ENCODE data around the gene TRUB1. TPM values are rescaled to one million over a fixed set of nuclear protein-coding genes. Genes with fewer than 3 reads are reported as not detected.

The TRUB1 gene
- total RNA-seq, 1 donor from 2014 or later, result 26.6 TPM

- DNase-seq (ENCODE audit: low read depth) (no peak), FAIRE-seq (no peak)
- no peak for TF ChIP-seq CTCF (IDR thresholded peaks at IDR 0.05; ENCODE audit: insufficient read depth, low read length, severe bottlenecking)
- H3K4me3 ChIP-seq (ENCODE audit: low read depth, low read length), result no peak overlapping the region
- H3K36me3 ChIP-seq (ENCODE audit: control insufficient read depth, insufficient read depth, low read length), result peaks cover 1% of the 10 kb centered on the region
- no peaks in the 10 kb centered on the region for H3K27me3 ChIP-seq (ENCODE audit: control insufficient read depth, insufficient read depth, low read length)
Measured at GRCh38 chr10:114973306-114973705, 35.3 kb downstream of the TRUB1 start.

- FAIRE-seq (no peak), DNase-seq (ENCODE audit: low read depth) (no peak)
- H3K36me3 ChIP-seq (ENCODE audit: control insufficient read depth, insufficient read depth, low read length), result peaks cover 1% of the 10 kb centered on the region
Measured at GRCh38 chr10:114973997-114974396, 36.0 kb downstream of the TRUB1 start.

GRCh38 chr10:114974625-114975024, 36.6 kb downstream of the TRUB1 start:
- Histone ChIP-seq H3K36me3 (ENCODE audit: control insufficient read depth, insufficient read depth, low read length) (peaks cover 1% of the 10 kb centered on the region), H3K27me3 (ENCODE audit: control insufficient read depth, insufficient read depth, low read length) (no peaks in the 10 kb centered on the region), H3K4me3 (ENCODE audit: low read depth, low read length) (no peak overlapping the region)
- no peak for TF ChIP-seq CTCF (IDR thresholded peaks at IDR 0.05; ENCODE audit: insufficient read depth, low read length, severe bottlenecking)
- DNase-seq (ENCODE audit: low read depth) (no peak), FAIRE-seq (no peak)

More at GRCh38 chr10:114973997-114974396, 36.0 kb downstream of the TRUB1 start:
- Histone ChIP-seq H3K4me3 (ENCODE audit: low read depth, low read length) (no peak overlapping the region), H3K27me3 (ENCODE audit: control insufficient read depth, insufficient read depth, low read length) (no peaks in the 10 kb centered on the region)
- no peak for TF ChIP-seq CTCF (IDR thresholded peaks at IDR 0.05; ENCODE audit: insufficient read depth, low read length, severe bottlenecking)

- Histone ChIP-seq H3K4me3 (ENCODE audit: low read depth, low read length) (no peak overlapping the region), H3K27me3 (ENCODE audit: control insufficient read depth, insufficient read depth, low read length) (no peaks in the 10 kb centered on the region), H3K36me3 (ENCODE audit: control insufficient read depth, insufficient read depth, low read length) (peaks cover 1% of the 10 kb centered on the region)
- no peak for FAIRE-seq
- no peak for TF ChIP-seq CTCF (IDR thresholded peaks at IDR 0.05; ENCODE audit: insufficient read depth, low read length, severe bottlenecking)
- DNase-seq (ENCODE audit: low read depth), result no peak
Measured at GRCh38 chr10:114975091-114975490, 37.1 kb downstream of the TRUB1 start.

- TF ChIP-seq CTCF (IDR thresholded peaks at IDR 0.05; ENCODE audit: insufficient read depth, low read length, severe bottlenecking), result no peak
- no peaks in the 10 kb centered on the region for H3K27me3 ChIP-seq (ENCODE audit: control insufficient read depth, insufficient read depth, low read length)
- FAIRE-seq, result no peak
- peaks cover 2% of the 10 kb centered on the region for H3K36me3 ChIP-seq (ENCODE audit: control insufficient read depth, insufficient read depth, low read length)
- H3K4me3 ChIP-seq (ENCODE audit: low read depth, low read length), result no peak overlapping the region
- DNase-seq (ENCODE audit: low read depth), result no peak
Measured at GRCh38 chr10:114982989-114983388, 45.0 kb downstream of the TRUB1 start.

- FAIRE-seq (no peak), DNase-seq (ENCODE audit: low read depth) (no peak)
- TF ChIP-seq CTCF (IDR thresholded peaks at IDR 0.05; ENCODE audit: insufficient read depth, low read length, severe bottlenecking), result no peak
- no peaks in the 10 kb centered on the region for H3K27me3 ChIP-seq (ENCODE audit: control insufficient read depth, insufficient read depth, low read length)
- H3K36me3 ChIP-seq (ENCODE audit: control insufficient read depth, insufficient read depth, low read length), result peaks cover 2% of the 10 kb centered on the region
- H3K4me3 ChIP-seq (ENCODE audit: low read depth, low read length), result no peak overlapping the region
Measured at GRCh38 chr10:114987995-114988394, 50.0 kb downstream of the TRUB1 start.
